ENCODE results near the gene ZBTB20. TPM values are rescaled to one million over a fixed set of nuclear protein-coding genes. Genes with fewer than 3 reads are reported as not detected.

The ZBTB20 gene
- total RNA-seq, 2 donors from 2014 or later = 5.7 to 17.7 TPM

DNA sequence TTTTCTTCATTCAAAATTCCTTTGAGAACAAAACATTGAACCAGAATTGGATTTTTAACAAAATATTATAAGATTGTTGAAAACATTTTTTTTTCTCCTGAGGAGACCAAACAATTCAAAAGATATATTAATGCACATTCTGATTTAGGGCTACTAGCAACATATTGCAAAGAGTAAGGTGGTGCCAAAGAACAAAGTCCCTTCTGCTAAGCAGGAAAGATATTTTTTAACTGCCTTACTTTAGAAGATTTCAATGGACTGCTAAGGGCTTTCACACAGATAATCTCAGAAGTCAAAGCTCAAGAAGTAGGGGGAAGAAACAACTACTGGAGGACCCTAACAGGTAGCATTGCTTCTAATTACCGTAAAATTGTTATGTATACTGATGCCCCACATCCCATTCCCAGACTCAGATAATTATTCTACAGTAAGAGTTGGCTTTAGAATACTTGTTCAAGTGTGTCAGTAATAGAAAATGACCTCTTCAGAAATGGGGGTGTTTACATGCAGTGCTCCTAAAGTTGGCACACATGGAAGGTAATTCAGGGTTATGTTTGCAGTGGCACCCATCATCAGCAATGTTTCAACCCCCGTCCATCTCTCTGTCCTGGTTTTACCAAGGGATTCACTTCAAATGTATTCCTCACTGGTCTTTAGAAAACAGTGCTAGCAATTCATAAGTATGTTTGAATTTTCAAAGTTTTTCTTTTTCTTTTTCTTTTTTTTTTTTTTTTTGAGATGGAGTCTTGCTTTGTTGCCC, 354.7 kb downstream of the ZBTB20 start:
- Mint-ChIP-seq H3K36me3 (ENCODE audit: low read depth) (no peaks in the 10 kb centered on the region), H3K4me3 (no peak overlapping the region), H3K4me1 (no peaks in the 10 kb centered on the region), H3K27ac (no peak overlapping the region), H3K27me3 (no peaks in the 10 kb centered on the region), H3K9me3 (peaks cover 5% of the 10 kb centered on the region)
- ATAC-seq (replicated peaks) = no peak

GRCh38 chr3:114790752-114791151, 356.3 kb downstream of the ZBTB20 start:
- peaks cover 5% of the 10 kb centered on the region for H3K9me3 Mint-ChIP-seq
- no peaks in the 10 kb centered on the region for H3K36me3 Mint-ChIP-seq (ENCODE audit: low read depth)
- no peak overlapping the region for H3K4me3 Mint-ChIP-seq
- no peak for ATAC-seq (replicated peaks)
- H3K4me1 Mint-ChIP-seq = no peaks in the 10 kb centered on the region
- no peaks in the 10 kb centered on the region for H3K27me3 Mint-ChIP-seq
- H3K27ac Mint-ChIP-seq = no peak overlapping the region

DNA sequence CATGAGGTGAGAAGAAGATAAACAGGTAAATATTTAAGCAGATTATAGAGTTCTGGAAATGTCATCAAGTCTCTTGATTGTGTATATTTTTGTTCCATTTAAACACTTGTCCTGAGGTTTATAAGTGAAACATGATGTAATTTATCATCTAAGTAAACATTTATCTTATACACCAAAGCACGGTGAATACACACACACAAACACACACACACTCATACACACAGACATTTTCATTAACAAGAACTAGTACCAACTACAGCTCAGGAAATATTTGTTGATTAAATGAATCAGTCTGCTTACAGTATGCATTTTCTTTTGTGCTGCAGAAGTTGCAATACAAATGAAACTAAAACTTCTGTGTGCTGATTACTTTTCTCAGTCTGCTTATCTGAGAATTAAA, 357.3 kb downstream of the ZBTB20 start:
- Mint-ChIP-seq H3K27me3 (no peaks in the 10 kb centered on the region), H3K4me1 (no peaks in the 10 kb centered on the region), H3K36me3 (ENCODE audit: low read depth) (no peaks in the 10 kb centered on the region), H3K9me3 (peaks cover 5% of the 10 kb centered on the region), H3K27ac (no peak overlapping the region), H3K4me3 (no peak overlapping the region)
- no peak for ATAC-seq (replicated peaks)

GRCh38 chr3:114775395-114775794, 371.7 kb downstream of the ZBTB20 start:
- ATAC-seq (replicated peaks) = no peak
- H3K4me3 Mint-ChIP-seq = no peak overlapping the region
- no peaks in the 10 kb centered on the region for H3K27me3 Mint-ChIP-seq
- H3K9me3 Mint-ChIP-seq = peaks cover 12% of the 10 kb centered on the region
- H3K4me1 Mint-ChIP-seq = no peaks in the 10 kb centered on the region
- no peak overlapping the region for H3K27ac Mint-ChIP-seq
- peaks cover 20% of the 10 kb centered on the region for H3K36me3 Mint-ChIP-seq (ENCODE audit: low read depth)

DNA sequence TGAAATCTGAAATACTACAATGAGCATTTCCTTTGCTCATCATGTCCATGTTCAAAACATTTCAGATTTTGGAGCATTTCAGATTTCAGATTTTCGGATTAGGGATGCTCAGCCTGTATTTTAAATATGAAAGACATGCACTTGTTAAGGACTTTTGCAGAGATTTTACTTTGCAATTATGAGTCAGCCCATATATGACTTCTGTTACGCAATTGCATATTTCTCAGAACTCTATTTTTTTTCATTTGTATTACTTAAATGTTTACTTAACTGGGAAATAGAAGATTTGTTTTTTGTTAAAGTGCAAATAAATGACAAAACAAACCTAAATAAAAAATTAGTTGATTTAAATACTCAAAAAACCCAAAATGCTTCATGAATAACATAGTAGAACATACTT, 376.2 kb downstream of the ZBTB20 start:
- Mint-ChIP-seq H3K4me1 (no peaks in the 10 kb centered on the region), H3K36me3 (ENCODE audit: low read depth) (peaks cover 15% of the 10 kb centered on the region), H3K4me3 (no peak overlapping the region), H3K27ac (no peak overlapping the region), H3K27me3 (no peaks in the 10 kb centered on the region), H3K9me3 (peaks cover 12% of the 10 kb centered on the region)
- ATAC-seq (replicated peaks) = no peak

DNA sequence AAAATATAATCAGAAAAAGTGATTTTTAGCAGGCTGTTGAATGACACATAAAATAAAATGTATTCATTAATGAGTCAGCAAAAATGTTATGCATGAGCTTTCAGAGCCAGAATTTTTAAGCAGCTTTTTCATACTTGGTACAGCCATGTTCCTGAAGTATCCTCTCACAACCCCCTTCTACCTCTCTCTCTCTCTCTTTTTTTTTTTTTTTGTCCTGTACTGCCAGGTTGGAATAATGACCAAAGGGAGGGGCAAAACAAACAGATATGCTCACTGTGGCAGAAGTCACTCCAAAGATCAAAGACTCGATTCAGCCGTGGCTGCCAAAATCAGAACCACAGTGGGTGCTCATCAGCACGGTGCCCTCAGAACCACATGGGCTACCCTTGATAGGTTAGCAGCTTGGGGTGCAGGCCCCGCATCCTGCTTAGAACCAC, 383.0 kb downstream of the ZBTB20 start:
- Mint-ChIP-seq H3K27ac (no peak overlapping the region), H3K27me3 (no peaks in the 10 kb centered on the region), H3K9me3 (no peaks in the 10 kb centered on the region), H3K4me3 (no peak overlapping the region), H3K36me3 (ENCODE audit: low read depth) (no peaks in the 10 kb centered on the region), H3K4me1 (no peaks in the 10 kb centered on the region)
- ATAC-seq (replicated peaks) = no peak

DNA sequence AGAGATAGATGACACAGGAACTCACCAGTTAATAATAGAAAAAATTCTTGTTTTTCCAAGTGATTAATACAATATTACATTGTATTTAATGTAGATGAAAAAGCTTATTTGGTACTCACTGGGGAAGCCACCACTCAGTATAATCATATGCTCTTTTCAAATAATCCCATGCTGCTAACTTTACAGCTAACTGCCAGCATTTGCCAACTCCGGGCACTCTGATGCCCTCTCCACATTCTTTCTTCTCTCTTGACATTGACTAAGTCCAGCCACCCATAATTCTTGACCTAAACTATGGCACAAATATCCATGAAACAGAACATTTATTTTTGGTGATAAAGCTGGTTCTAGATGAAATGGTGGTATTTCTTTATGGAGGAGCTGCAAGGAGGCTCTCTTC, 384.9 kb downstream of the ZBTB20 start:
- Mint-ChIP-seq H3K36me3 (ENCODE audit: low read depth) (no peaks in the 10 kb centered on the region), H3K4me3 (no peak overlapping the region), H3K9me3 (no peaks in the 10 kb centered on the region), H3K27me3 (no peaks in the 10 kb centered on the region), H3K4me1 (peaks cover 7% of the 10 kb centered on the region), H3K27ac (no peak overlapping the region)
- ATAC-seq (replicated peaks) = no peak

DNA sequence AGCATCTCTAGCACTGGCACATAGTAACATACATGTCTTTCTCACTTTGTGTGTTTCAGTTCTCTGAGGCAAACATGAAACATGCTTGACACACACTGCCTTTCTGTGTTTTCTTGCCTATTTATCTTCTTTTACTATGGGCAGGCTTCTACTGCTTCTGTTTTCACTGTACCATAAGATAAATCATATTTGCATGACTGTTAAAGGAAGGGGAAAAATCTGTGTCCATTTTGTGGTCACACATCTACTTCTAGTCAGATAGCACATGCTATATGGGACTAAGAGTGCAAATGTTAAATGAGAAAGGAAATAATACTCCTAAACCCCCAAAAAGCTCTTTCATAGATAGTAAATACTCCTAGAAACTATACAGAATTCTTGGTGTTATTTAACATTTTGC, 386.4 kb downstream of the ZBTB20 start:
- Mint-ChIP-seq H3K36me3 (ENCODE audit: low read depth) (no peaks in the 10 kb centered on the region), H3K27me3 (no peaks in the 10 kb centered on the region), H3K9me3 (no peaks in the 10 kb centered on the region), H3K4me1 (peaks cover 7% of the 10 kb centered on the region), H3K27ac (no peak overlapping the region), H3K4me3 (no peak overlapping the region)
- no peak for ATAC-seq (replicated peaks)

DNA sequence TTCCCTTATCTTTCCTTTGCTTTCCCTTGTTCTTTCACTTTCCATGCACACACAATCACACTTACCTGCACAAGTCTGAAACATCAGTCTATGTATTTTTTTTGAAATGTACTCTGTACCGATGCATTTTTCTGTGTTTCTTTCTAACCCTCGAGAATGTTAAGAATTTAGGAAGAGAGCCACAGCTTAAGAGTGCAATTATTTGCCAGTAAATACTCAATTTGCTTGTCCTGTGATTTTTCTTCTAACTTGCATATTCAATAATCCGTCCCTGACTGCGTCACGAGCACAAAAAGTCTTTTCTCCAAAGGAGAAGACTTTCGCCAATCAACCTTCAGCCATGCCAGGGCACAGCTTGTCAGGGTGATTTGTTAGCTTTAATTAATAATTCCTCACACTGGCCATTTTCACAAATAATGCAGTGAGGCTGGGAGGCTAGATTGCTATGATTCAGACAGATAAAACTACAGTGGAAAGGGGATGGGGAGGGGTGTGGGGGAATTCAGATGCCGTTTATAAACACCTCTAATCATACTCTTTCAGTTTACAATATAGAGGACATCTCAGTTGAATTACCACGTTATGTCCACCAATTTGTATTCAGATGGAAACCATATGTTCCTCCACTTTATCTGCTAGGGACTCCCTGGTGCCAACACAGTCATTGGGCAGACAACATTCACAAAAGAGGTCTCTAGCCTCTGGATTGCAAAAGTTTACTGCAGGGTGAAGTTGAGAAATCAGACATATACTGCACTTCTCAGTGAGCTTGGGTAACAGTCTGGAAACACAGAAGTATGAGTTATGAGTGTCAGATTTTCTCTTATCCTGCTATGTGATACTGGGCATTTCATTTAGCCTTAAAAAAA, 388.0 kb downstream of the ZBTB20 start:
- H3K4me1 Mint-ChIP-seq = peaks cover 7% of the 10 kb centered on the region
- H3K4me3 Mint-ChIP-seq = no peak overlapping the region
- ATAC-seq (replicated peaks) = no peak
- H3K27me3 Mint-ChIP-seq = no peaks in the 10 kb centered on the region
- no peaks in the 10 kb centered on the region for H3K36me3 Mint-ChIP-seq (ENCODE audit: low read depth)
- H3K9me3 Mint-ChIP-seq = no peaks in the 10 kb centered on the region
- H3K27ac Mint-ChIP-seq = no peak overlapping the region

DNA sequence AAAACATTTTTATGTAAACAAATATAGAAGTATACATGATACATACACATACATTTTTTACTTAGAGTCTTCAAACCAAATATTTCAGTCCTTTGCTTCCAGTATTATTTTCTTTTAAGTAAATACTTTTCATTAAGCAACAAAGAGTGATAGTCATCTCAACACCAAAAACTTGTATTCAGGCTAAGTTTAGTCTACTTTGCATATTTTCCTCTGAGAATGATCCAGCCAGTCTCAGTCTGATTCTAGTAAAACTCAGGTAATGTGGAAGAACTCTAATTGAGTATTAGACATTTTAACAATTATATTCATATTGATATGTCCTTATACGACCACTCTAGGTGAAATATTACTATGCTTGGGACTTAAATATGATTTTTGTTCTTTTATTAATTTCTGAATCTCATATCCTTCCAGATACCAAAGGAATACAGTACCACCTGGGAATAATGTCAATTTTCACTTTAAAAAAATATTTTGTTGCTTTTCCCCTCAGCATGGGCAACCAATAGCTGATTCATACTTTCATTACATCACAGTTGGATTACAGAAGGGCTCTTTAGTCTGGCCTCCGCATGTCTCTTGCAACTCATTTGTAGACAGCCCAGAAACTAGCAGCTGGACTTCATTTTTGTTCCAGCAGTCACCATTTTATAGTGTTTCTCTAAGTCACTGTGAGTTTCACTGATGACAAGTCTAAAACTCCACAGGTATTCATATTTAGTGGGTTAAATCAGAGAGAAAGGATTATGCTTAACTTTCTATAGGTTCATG, 390.4 kb downstream of the ZBTB20 start:
- Mint-ChIP-seq H3K27ac (no peak overlapping the region), H3K36me3 (ENCODE audit: low read depth) (no peaks in the 10 kb centered on the region), H3K4me1 (peaks cover 7% of the 10 kb centered on the region), H3K4me3 (no peak overlapping the region), H3K27me3 (no peaks in the 10 kb centered on the region), H3K9me3 (no peaks in the 10 kb centered on the region)
- no peak for ATAC-seq (replicated peaks)

GRCh38 chr3:114746502-114746901, 400.6 kb downstream of the ZBTB20 start:
- no peaks in the 10 kb centered on the region for H3K9me3 Mint-ChIP-seq
- H3K36me3 Mint-ChIP-seq (ENCODE audit: low read depth) = no peaks in the 10 kb centered on the region
- peak overlapping the region; percentile 35 for H3K4me3 Mint-ChIP-seq
- ATAC-seq (replicated peaks) = no peak
- no peaks in the 10 kb centered on the region for H3K27me3 Mint-ChIP-seq
- H3K27ac Mint-ChIP-seq = no peak overlapping the region
- peaks cover 14% of the 10 kb centered on the region for H3K4me1 Mint-ChIP-seq

DNA sequence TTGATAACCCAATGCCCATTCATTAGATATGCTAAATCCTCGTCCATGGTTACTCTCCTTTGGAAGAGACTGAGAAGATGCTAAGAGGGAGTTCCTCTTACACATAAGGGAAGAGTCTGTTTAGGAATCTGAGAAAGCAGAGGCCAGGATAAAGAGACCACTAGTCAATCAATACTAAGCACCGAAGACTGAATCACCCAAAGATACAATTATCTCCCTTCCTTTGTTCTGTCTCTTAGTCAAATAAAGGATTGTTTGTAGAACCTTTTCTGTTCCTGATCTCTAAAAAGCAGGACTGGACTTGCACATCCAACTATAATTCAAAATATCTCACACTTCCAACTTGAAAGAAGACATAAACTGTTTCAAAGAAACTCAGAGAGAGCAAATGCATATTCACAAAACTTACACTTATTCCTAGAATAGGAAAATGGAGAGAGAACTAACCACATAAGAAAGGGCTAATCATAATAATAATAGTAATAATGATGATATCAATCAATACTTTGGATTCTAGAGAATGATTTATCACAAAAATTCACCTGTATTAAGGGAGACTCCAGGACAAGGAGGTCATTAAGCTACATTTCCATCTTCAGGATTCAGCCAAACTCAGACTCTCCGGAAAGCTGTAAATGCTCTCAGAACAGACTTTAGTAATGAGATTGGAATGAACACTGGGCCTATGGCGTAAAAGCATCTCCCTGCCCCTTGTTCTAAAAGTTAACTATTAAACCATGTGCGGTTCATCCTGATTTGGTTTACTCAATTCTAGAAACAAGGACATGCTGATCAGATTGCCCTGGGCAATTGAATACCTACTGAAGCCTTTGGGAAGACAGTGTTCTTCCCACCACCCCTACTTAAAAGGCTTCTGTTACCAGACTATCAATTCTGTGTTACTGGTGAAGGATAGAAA, 401.5 kb downstream of the ZBTB20 start:
- Mint-ChIP-seq H3K4me1 (peaks cover 14% of the 10 kb centered on the region), H3K9me3 (no peaks in the 10 kb centered on the region), H3K4me3 (no peak overlapping the region), H3K27ac (no peak overlapping the region), H3K36me3 (ENCODE audit: low read depth) (no peaks in the 10 kb centered on the region), H3K27me3 (no peaks in the 10 kb centered on the region)
- no peak for ATAC-seq (replicated peaks)

DNA sequence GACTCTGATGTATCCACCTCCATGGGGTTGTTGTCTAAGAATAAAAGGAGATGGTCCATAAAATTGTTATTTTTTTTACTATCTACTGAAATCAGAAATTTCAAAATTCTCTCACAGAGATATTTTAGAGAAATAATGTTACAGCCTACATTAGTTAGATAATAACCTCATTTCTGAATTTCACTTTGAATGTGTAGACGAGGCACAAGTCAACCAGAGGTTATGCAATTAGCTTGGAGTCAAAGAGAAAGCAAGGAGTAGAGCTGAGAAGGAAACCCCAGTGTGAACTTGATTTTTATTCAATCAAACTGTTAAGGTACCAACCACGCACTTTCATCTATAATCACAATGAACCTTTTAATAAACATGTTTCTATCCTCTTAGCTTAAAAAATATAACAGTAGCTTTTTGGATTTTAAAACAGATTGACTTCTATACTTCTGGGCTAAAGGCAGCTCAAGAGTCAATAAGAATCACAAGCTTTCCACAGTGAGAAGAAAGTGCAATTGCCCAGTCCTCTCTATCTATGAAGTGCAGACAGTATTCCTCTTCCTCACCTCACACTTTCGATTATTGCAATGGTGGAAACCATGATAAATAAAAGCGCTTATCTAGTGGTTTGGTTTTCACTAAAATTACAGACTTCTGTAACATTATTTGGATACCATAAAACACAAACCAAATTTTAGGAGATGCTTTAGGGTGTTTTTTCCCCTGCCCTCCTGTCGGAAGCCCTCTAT, 403.2 kb downstream of the ZBTB20 start:
- Mint-ChIP-seq H3K9me3 (no peaks in the 10 kb centered on the region), H3K27ac (no peak overlapping the region), H3K4me1 (peaks cover 10% of the 10 kb centered on the region), H3K4me3 (no peak overlapping the region), H3K27me3 (no peaks in the 10 kb centered on the region), H3K36me3 (ENCODE audit: low read depth) (peaks cover 5% of the 10 kb centered on the region)
- no peak for ATAC-seq (replicated peaks)
